Hepatocyte (in vitro differentiated cells): ENCODE results near the gene ACY1. TPM values are rescaled to one million over a fixed set of nuclear protein-coding genes. Genes with fewer than 3 reads are reported as not detected.

Source experiments
- DNase-seq: peaks from one replicate; pipeline ENCODE4 v3.0.0-alpha.2; 2016; ENCODE audit warnings: low spot score
- H2AFZ ChIP-seq: fragments of 200-600 bp; sonication (generic); 2 replicates; pipeline ENCODE4 v1.6.0; 2016; ENCODE audit warnings: antibody characterized with exemption, mild to moderate bottlenecking
- H3K27ac ChIP-seq: fragments of 200-600 bp; sonication (generic); 2 replicates; pipeline ENCODE4 v1.5.1; 2016; ENCODE audit warnings: mild to moderate bottlenecking
- H3K27me3 ChIP-seq: fragments of 200-600 bp; sonication (generic); 2 replicates; pipeline ENCODE4 v1.6.1; 2016
- H3K36me3 ChIP-seq: fragments of 200-600 bp; sonication (generic); replicated peaks from 2 replicates; pipeline ENCODE4 v1.5.1; 2016; ENCODE audit warnings: low read depth; ENCODE audit not compliant: insufficient read depth
- H3K4me1 ChIP-seq: fragments of 200-600 bp; sonication (generic); 2 replicates; pipeline ENCODE4 v1.5.1; 2016; ENCODE audit warnings: mild to moderate bottlenecking, moderate library complexity; ENCODE audit not compliant: insufficient read depth
- H3K4me2 ChIP-seq: fragments of 200-600 bp; sonication (generic); 2 replicates; pipeline ENCODE4 v1.6.0; 2016
- H3K4me3 ChIP-seq: fragments of 200-600 bp; sonication (generic); 2 replicates; pipeline ENCODE4 v1.5.1; 2016; ENCODE audit warnings: mild to moderate bottlenecking
- H3K79me2 ChIP-seq: fragments of 200-600 bp; sonication (generic); 2 replicates; pipeline ENCODE4 v1.6.0; 2017; ENCODE audit warnings: mild to moderate bottlenecking
- H3K9me2 ChIP-seq: fragments of 200-600 bp; sonication (generic); replicated peaks from 2 replicates; pipeline ENCODE4 v1.6.0; 2017; ENCODE audit warnings: mild to moderate bottlenecking; ENCODE audit not compliant: insufficient read depth
- H3K9me3 ChIP-seq: fragments of 200-600 bp; sonication (generic); 2 replicates; pipeline ENCODE4 v1.5.1; 2016; ENCODE audit warnings: low read depth, mild to moderate bottlenecking
- H4K20me1 ChIP-seq: fragments of 200-600 bp; sonication (generic); 2 replicates; pipeline ENCODE4 v1.6.0; 2016; ENCODE audit warnings: mild to moderate bottlenecking; ENCODE audit not compliant: insufficient read depth, poor library complexity, severe bottlenecking
- EZH2 ChIP-seq: fragments of 200-600 bp; sonication (generic); IDR thresholded peaks from 2 replicates; pipeline ENCODE4 v1.6.1; 2016; ENCODE audit warnings: antibody characterized with exemption, mild to moderate bottlenecking, borderline replicate concordance
- EZH2phosphoT487 ChIP-seq: fragments of 200-600 bp; sonication (generic); IDR thresholded peaks from one replicate; pipeline ENCODE4 v1.6.1; 2018; ENCODE audit warnings: antibody characterized with exemption, mild to moderate bottlenecking, low read depth, moderate library complexity; ENCODE audit not compliant: unreplicated experiment, severe bottlenecking
- WGBS: methylation state at CpG from one replicate; pipeline ENCODE4 v1.1.6; 2016; ENCODE audit warnings: low lambda C conversion rate; ENCODE audit errors: missing lambda C conversion rate; 5-methylcytosine and 5-hydroxymethylcytosine counted together
- polyA plus RNA-seq: library from polyadenylated mRNA; unstranded; fragments of >200 nt; fragmentation: Nextera tagmentation; extraction: Ambion mirVana; gene quantifications from 2 replicates; pipeline ENCODE4 v1.2.1, GENCODE V29; 2016
- total RNA-seq: library from RNA; depleted of rRNA; stranded (reverse); fragments of >200 nt; gene quantifications from 2 replicates; pipeline ENCODE4 v1.2.3, GENCODE V29; 2014
- TF ChIP-seq, protein P1 (sequence below): fragments of 200-600 bp; sonication (generic); IDR thresholded peaks from 2 replicates; pipeline ENCODE4 v1.5.1; 2016; ENCODE audit warnings: antibody characterized with exemption, mild to moderate bottlenecking; ENCODE audit not compliant: poor library complexity

Gene ACY1
- total and polyA plus RNA-seq, 2 experiments from 2014 or later = 164 to 183 TPM

DNA sequence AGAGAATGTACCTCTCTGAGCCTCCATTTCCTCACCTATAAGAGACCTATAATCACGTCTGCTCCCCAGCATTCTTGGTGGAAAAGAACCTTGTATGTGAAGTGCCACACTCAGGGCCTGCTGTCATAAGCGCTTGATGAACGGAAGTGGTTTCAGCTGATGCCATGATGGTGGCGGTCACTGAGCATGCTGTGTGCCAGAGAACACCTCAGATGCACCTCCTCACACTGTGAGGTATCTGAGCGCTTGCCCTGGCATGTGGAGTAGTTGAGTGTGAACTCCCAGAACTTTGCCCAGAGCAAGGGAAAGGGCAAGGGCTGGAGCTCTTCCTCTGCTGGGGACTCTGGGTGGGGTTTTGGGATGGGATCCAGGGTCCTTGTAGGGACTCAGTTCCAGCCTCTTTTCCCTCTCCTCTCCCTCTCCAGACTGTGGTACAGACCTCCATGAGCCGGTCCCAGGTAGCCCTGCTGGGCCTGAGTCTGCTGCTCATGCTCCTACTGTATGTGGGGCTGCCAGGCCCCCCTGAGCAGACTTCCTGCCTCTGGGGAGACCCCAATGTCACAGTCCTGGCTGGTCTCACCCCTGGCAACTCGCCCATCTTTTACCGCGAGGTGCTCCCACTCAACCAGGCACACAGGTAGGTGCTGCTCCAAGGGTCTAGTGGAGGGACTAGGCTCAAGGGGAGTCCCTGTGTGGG lies 5.7 kb upstream of the ACY1 start:
- Histone ChIP-seq H3K27ac (no peak overlapping the region), H3K9me3 (no peaks in the 10 kb centered on the region), H3K9me2 (no peaks in the 10 kb centered on the region), H3K79me2 (peaks cover 28% of the 10 kb centered on the region), H2AFZ (no peak overlapping the region), H3K27me3 (no peaks in the 10 kb centered on the region), H3K4me1 (peaks cover 33% of the 10 kb centered on the region), H3K4me3 (no peak overlapping the region), H4K20me1 (no peaks in the 10 kb centered on the region), H3K4me2 (no peak overlapping the region), H3K36me3 (no peaks in the 10 kb centered on the region)
- 99% methylated on average over 9 of the region's 9 CpGs for WGBS
- DNase-seq = no peak
- TF ChIP-seq, protein P1, sequence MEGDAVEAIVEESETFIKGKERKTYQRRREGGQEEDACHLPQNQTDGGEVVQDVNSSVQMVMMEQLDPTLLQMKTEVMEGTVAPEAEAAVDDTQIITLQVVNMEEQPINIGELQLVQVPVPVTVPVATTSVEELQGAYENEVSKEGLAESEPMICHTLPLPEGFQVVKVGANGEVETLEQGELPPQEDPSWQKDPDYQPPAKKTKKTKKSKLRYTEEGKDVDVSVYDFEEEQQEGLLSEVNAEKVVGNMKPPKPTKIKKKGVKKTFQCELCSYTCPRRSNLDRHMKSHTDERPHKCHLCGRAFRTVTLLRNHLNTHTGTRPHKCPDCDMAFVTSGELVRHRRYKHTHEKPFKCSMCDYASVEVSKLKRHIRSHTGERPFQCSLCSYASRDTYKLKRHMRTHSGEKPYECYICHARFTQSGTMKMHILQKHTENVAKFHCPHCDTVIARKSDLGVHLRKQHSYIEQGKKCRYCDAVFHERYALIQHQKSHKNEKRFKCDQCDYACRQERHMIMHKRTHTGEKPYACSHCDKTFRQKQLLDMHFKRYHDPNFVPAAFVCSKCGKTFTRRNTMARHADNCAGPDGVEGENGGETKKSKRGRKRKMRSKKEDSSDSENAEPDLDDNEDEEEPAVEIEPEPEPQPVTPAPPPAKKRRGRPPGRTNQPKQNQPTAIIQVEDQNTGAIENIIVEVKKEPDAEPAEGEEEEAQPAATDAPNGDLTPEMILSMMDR = no peak
- TF ChIP-seq EZH2phosphoT487 = no peak
- TF ChIP-seq EZH2 = no peak

DNA sequence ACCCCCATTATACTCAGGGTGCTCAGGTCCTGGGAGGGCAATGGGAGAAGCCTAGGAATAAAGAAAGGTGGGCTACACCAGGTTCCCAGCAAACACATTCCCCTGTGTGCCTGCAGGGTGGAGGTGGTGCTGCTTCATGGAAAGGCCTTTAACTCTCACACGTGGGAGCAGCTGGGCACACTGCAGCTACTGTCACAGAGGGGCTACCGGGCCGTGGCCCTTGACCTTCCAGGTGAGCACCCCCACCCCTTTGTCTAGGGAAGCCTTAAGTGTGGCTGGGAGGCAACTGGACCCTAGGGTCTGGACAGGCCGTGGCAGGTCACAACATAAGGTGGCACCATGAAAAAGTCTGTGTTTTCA lies 5.2 kb upstream of the ACY1 start:
- no peak overlapping the region for H2AFZ ChIP-seq
- H3K79me2 ChIP-seq = peaks cover 22% of the 10 kb centered on the region
- no peak overlapping the region for H3K4me2 ChIP-seq
- no peaks in the 10 kb centered on the region for H3K9me3 ChIP-seq
- no peak for DNase-seq
- no peaks in the 10 kb centered on the region for H3K36me3 ChIP-seq
- H4K20me1 ChIP-seq = no peaks in the 10 kb centered on the region
- no peak overlapping the region for H3K4me3 ChIP-seq
- WGBS = 90% methylated on average over 4 of the region's 4 CpGs
- no peaks in the 10 kb centered on the region for H3K9me2 ChIP-seq
- H3K4me1 ChIP-seq = peaks cover 34% of the 10 kb centered on the region
- H3K27me3 ChIP-seq = no peaks in the 10 kb centered on the region
- no peak overlapping the region for H3K27ac ChIP-seq
- TF ChIP-seq, protein P1 = no peak
- no peak for TF ChIP-seq EZH2phosphoT487
- no peak for TF ChIP-seq EZH2

DNA sequence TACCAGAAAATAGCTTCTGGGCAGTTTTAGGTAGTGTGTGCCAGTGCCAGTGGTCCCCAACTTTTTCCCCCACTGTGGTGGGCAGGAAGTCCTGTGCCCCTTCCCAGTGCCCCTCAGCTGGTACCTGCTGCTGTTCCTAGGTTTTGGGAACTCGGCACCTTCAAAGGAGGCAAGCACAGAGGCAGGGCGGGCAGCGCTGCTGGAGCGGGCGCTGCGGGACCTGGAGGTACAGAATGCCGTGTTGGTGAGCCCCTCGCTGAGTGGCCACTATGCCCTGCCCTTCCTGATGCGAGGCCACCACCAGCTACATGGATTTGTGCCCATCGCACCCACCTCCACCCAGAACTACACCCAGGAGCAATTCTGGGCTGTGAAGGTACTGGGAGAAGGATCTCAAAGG lies 3.1 kb upstream of the ACY1 start:
- Histone ChIP-seq H3K4me3 (no peak overlapping the region), H3K27ac (no peak overlapping the region), H3K36me3 (no peaks in the 10 kb centered on the region), H3K9me2 (no peaks in the 10 kb centered on the region), H3K79me2 (peaks cover 23% of the 10 kb centered on the region), H3K4me2 (no peak overlapping the region), H3K27me3 (no peaks in the 10 kb centered on the region), H2AFZ (no peak overlapping the region), H4K20me1 (no peaks in the 10 kb centered on the region), H3K4me1 (peaks cover 31% of the 10 kb centered on the region), H3K9me3 (no peaks in the 10 kb centered on the region)
- DNase-seq = no peak
- TF ChIP-seq EZH2 = no peak
- WGBS = 99% methylated on average over 10 of the region's 10 CpGs

DNA sequence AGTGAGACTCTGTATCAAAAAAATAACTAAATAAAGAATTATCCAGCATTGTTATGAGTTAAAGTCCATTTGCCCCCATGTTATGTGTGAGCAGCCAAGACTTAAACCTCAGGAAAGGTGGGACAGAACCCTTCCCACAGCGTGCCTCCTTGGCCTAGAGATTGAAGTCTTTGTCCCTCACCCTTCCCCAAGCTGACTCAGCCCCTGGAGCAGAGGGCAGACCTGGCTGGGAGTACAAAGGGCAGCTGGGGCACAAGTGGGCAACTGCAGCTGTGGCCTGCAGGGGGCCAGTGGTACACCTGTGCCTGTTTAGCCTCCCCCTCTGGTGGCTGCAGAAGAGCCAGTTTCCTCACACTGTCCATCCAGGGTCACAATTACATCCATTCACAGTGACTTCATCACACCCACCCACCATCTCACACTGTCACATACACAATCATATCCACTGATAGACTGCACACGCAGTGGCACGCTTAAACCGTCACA lies 940 bp upstream of the ACY1 start:
- peaks cover 23% of the 10 kb centered on the region for H3K79me2 ChIP-seq
- no peaks in the 10 kb centered on the region for H3K36me3 ChIP-seq
- H3K27ac ChIP-seq = peak overlapping the region; percentile 97
- H3K9me2 ChIP-seq = no peaks in the 10 kb centered on the region
- H4K20me1 ChIP-seq = no peaks in the 10 kb centered on the region
- no peaks in the 10 kb centered on the region for H3K27me3 ChIP-seq
- H3K4me1 ChIP-seq = peaks cover 30% of the 10 kb centered on the region
- H2AFZ ChIP-seq = peak overlapping the region; percentile 29
- TF ChIP-seq, protein P1 = peak; percentile 52
- TF ChIP-seq EZH2 = no peak
- H3K4me2 ChIP-seq = peak overlapping the region; percentile 78
- WGBS = 10% methylated on average over 4 of the region's 4 CpGs
- H3K9me3 ChIP-seq = no peaks in the 10 kb centered on the region
- peak; percentile 90 for DNase-seq
- peak overlapping the region; percentile 37 for H3K4me3 ChIP-seq
